Smooth muscle cell (in vitro differentiated cells): Measurements from ENCODE around the gene PIK3CG. TPM values are rescaled to one million over a fixed set of nuclear protein-coding genes. Genes with fewer than 3 reads are reported as not detected.
"Not testable (repeated sequence)": the region's sequence is repeated elsewhere in the genome, so short reads cannot be mapped to it uniquely, and the experiment has no call there.

Experiments
- DNase-seq: peaks from one replicate; lab custom pipeline; 2025; ENCODE audit not compliant: unreplicated experiment; lab: John Stamatoyannopoulos, UW
- H2AFZ ChIP-seq: fragments of 200-600 bp; sonication (generic); 2 replicates; pipeline ENCODE4 v1.6.0; 2016; ENCODE audit warnings: antibody characterized with exemption, low read depth, mild to moderate bottlenecking
- H3F3A ChIP-seq: fragments of 200-600 bp; sonication (generic); 2 replicates; pipeline ENCODE4 v1.6.0; 2017; ENCODE audit warnings: antibody characterized with exemption, low read depth
- H3K27ac ChIP-seq: fragments of 200-600 bp; sonication (generic); 2 replicates; pipeline ENCODE4 v1.5.1; 2016; ENCODE audit warnings: low read depth, mild to moderate bottlenecking
- H3K27me3 ChIP-seq: fragments of 200-600 bp; sonication (generic); 2 replicates; pipeline ENCODE4 v1.6.1; 2016; ENCODE audit warnings: low read depth, mild to moderate bottlenecking
- H3K36me3 ChIP-seq: fragments of 200-600 bp; sonication (generic); 2 replicates; pipeline ENCODE4 v1.5.1; 2016; ENCODE audit warnings: low read depth
- H3K4me1 ChIP-seq: fragments of 200-600 bp; sonication (generic); 2 replicates; pipeline ENCODE4 v1.5.1; 2016; ENCODE audit warnings: low read depth
- H3K4me2 ChIP-seq: fragments of 200-600 bp; sonication (generic); 2 replicates; pipeline ENCODE4 v1.6.0; 2016; ENCODE audit warnings: mild to moderate bottlenecking
- H3K4me3 ChIP-seq: fragments of 200-600 bp; sonication (generic); 2 replicates; pipeline ENCODE4 v1.5.1; 2016; ENCODE audit warnings: mild to moderate bottlenecking
- H3K79me2 ChIP-seq: fragments of 200-600 bp; sonication (generic); 2 replicates; pipeline ENCODE4 v1.6.0; 2016; ENCODE audit warnings: low read depth, mild to moderate bottlenecking
- H3K9ac ChIP-seq: fragments of 200-600 bp; sonication (generic); 2 replicates; pipeline ENCODE4 v1.6.0; 2016; ENCODE audit warnings: low read depth
- H3K9me3 ChIP-seq: fragments of 200-600 bp; sonication (generic); replicated peaks from 2 replicates; pipeline ENCODE4 v1.5.1; 2016; ENCODE audit warnings: low read depth
- H4K20me1 ChIP-seq: fragments of 200-600 bp; sonication (generic); 2 replicates; pipeline ENCODE4 v1.6.0; 2016; ENCODE audit warnings: low read depth
- CTCF ChIP-seq: fragments of 200-600 bp; sonication (generic); IDR thresholded peaks from 2 replicates; pipeline ENCODE4 v1.5.1; 2017; ENCODE audit warnings: borderline replicate concordance, mild to moderate bottlenecking, antibody characterized with exemption; ENCODE audit not compliant: insufficient read depth, poor library complexity, severe bottlenecking
- WGBS: methylation state at CpG from one replicate; pipeline ENCODE4 v1.1.7; 2016; ENCODE audit warnings: low lambda C conversion rate; 5-methylcytosine and 5-hydroxymethylcytosine counted together
- polyA plus RNA-seq: library from polyadenylated mRNA; unstranded; fragments of >200 nt; fragmentation: Nextera tagmentation; extraction: Ambion mirVana; gene quantifications from 2 replicates; pipeline ENCODE4 v1.2.1, GENCODE V29; 2016
- total RNA-seq: library from RNA; depleted of rRNA; stranded (reverse); fragments of >200 nt; gene quantifications from 2 replicates; pipeline ENCODE4 v1.2.3, GENCODE V29; 2014

The PIK3CG gene
- total and polyA plus RNA-seq, 2 experiments from 2014 or later, result not detected

DNA sequence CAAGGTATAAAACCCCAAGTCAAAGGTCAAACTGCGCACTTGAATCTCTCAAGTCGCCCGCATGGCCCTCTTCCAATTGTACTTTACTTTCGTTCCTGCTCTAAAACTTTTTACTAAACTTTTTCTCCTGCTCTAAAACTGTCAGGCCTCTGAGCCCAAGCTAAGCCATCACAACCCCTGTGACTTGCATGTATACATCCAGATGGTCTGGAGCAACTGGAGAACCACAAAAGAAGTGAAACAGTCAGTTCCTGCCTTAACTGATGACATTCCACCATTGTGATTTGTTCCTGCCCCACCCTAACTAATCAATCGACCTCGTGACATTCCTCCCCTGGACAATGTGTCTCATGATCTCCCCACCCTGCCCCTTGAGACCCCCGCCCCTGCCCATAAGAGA lies 35.6 kb upstream of the PIK3CG start:
- Histone ChIP-seq H3K4me1 (no peaks in the 10 kb centered on the region), H3K79me2 (no peaks in the 10 kb centered on the region)
- WGBS, result 95% methylated on average over 7 of the region's 7 CpGs

GRCh38 chr7:106830896-106831295 lies 34.2 kb upstream of the PIK3CG start:
- not testable (repeated sequence) for H3K27ac ChIP-seq, H3K9me3 ChIP-seq, H3F3A ChIP-seq, H3K4me1 ChIP-seq, H2AFZ ChIP-seq, H3K36me3 ChIP-seq, H3K27me3 ChIP-seq, H3K4me2 ChIP-seq, H3K4me3 ChIP-seq, H4K20me1 ChIP-seq, DNase-seq, H3K79me2 ChIP-seq, H3K9ac ChIP-seq
- 94% methylated on average over 9 of the region's 9 CpGs for WGBS

More for the DNA sequence above, 35.6 kb upstream of the PIK3CG start:
- DNase-seq, result no peak
- Histone ChIP-seq H2AFZ (no peak overlapping the region), H3K9me3 (no peaks in the 10 kb centered on the region), H3K27me3 (no peaks in the 10 kb centered on the region), H3K36me3 (no peaks in the 10 kb centered on the region), H3K4me3 (no peak overlapping the region), H3K4me2 (no peak overlapping the region), H3K27ac (no peak overlapping the region), H3F3A (no peaks in the 10 kb centered on the region), H4K20me1 (no peaks in the 10 kb centered on the region), H3K9ac (no peak overlapping the region)
- no peak for TF ChIP-seq CTCF

DNA sequence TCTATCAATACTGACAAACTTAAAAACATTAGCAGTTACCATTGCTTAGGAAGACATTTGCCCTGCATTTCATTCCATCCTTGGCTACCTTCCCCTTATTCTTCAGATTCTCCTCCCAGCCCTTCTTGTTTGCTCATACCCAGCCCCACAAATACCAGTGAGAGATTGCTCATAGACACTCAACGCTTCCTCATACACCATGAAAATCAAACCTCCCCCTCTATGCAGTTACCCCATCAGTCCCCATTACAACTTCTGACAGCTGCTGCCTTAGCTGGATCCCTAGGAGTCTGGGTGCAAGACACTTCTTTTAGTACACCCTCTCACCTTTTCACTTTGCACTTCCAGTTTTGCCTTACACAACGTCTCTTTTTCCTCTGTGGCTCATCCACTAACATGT lies 28.3 kb upstream of the PIK3CG start:
- Histone ChIP-seq H3K4me1 (no peaks in the 10 kb centered on the region), H3K4me3 (no peak overlapping the region), H3K4me2 (no peak overlapping the region), H3K9ac (no peak overlapping the region), H3K9me3 (no peaks in the 10 kb centered on the region), H2AFZ (no peak overlapping the region), H3K27ac (no peak overlapping the region), H4K20me1 (no peaks in the 10 kb centered on the region), H3K27me3 (no peaks in the 10 kb centered on the region), H3K36me3 (no peaks in the 10 kb centered on the region), H3F3A (no peaks in the 10 kb centered on the region), H3K79me2 (no peaks in the 10 kb centered on the region)
- no peak for DNase-seq
- no peak for TF ChIP-seq CTCF
- WGBS, result 87% methylated on average over 2 of the region's 2 CpGs

GRCh38 chr7:106839511-106839910 lies 25.6 kb upstream of the PIK3CG start:
- Histone ChIP-seq H3K27me3 (peaks cover 6% of the 10 kb centered on the region), H3F3A (no peaks in the 10 kb centered on the region), H3K36me3 (no peaks in the 10 kb centered on the region), H3K9me3 (no peaks in the 10 kb centered on the region), H2AFZ (no peak overlapping the region), H3K9ac (no peak overlapping the region), H3K4me2 (no peak overlapping the region), H3K79me2 (no peaks in the 10 kb centered on the region), H4K20me1 (no peaks in the 10 kb centered on the region), H3K27ac (no peak overlapping the region), H3K4me1 (no peaks in the 10 kb centered on the region), H3K4me3 (no peak overlapping the region)
- 96% methylated on average over 2 of the region's 2 CpGs for WGBS
- no peak for TF ChIP-seq CTCF
- DNase-seq, result no peak
